ENCODE data around the gene DUS3L.

DUS3L gene

GRCh38 chr19:5762608-5763217 is 28.2 kb downstream of the DUS3L start:
- no peak for DNase-seq
- no peak overlapping the region for H3K4me2 ChIP-seq (ENCODE audit: low read length, poor library complexity, severe bottlenecking)
- H3K27me3 ChIP-seq (ENCODE audit: control insufficient read depth in 1 of 2, insufficient read depth in 1 of 2, low read length in 2 of 2), result peaks cover 0 to 4% of the 10 kb centered on the region in 2 experiments
- no peak overlapping the region for H2AK5ac ChIP-seq (ENCODE audit: low read length, severe bottlenecking)
- 84% methylated on average over 5 of the region's 5 CpGs for WGBS
- H3K79me1 ChIP-seq (replicated peaks; ENCODE audit: low read length, poor library complexity, severe bottlenecking), result no peaks in the 10 kb centered on the region
- no peak overlapping the region for H3K9ac ChIP-seq (ENCODE audit: low read length)
- no peak overlapping the region for H2BK12ac ChIP-seq (ENCODE audit: low read length in 2 of 2)
- no peak overlapping the region for H3K4ac ChIP-seq (ENCODE audit: low read depth in 1 of 2, low read length in 2 of 2)
- H2AFZ ChIP-seq (ENCODE audit: low read depth, low read length), result no peak overlapping the region
- H3K9me3 ChIP-seq (ENCODE audit: control insufficient read depth, low read length), result peaks cover 3% of the 10 kb centered on the region
- no peak overlapping the region for H2BK5ac ChIP-seq (ENCODE audit: low read depth, low read length, poor library complexity, severe bottlenecking)
- H4K91ac ChIP-seq (ENCODE audit: low read length), result no peak overlapping the region
- no peak overlapping the region for H3K4me3 ChIP-seq (ENCODE audit: insufficient read depth in 1 of 2, low read depth in 1 of 2, low read length in 2 of 2)
- H3K14ac ChIP-seq (ENCODE audit: low read length in 2 of 2), result no peak overlapping the region
- H3K23ac ChIP-seq (ENCODE audit: low read length in 2 of 2), result no peak overlapping the region
- no peak overlapping the region for H2BK15ac ChIP-seq (ENCODE audit: low read depth, poor library complexity, severe bottlenecking)
- no peak overlapping the region for H4K8ac ChIP-seq (ENCODE audit: low read length)
- no peaks in the 10 kb centered on the region for H3K36me3 ChIP-seq (ENCODE audit: control insufficient read depth in 1 of 2, insufficient read depth in 2 of 2, low read depth in 1 of 2, low read length in 2 of 2)
- H3K18ac ChIP-seq (ENCODE audit: low read depth in 1 of 2, low read length in 2 of 2), result no peak overlapping the region
- no peak overlapping the region for H3K27ac ChIP-seq (ENCODE audit: low read length, poor library complexity, severe bottlenecking)
- H2BK120ac ChIP-seq (ENCODE audit: low read depth, low read length), result no peak overlapping the region
- no peaks in the 10 kb centered on the region for H3K4me1 ChIP-seq (ENCODE audit: control insufficient read depth, insufficient read depth, low read depth, low read length)

GRCh38 chr19:5753743-5754142 is 37.2 kb downstream of the DUS3L start:
- Histone ChIP-seq H4K91ac (ENCODE audit: low read length) (no peak overlapping the region), H3K79me1 (replicated peaks; ENCODE audit: low read length, poor library complexity, severe bottlenecking) (no peaks in the 10 kb centered on the region), H3K9ac (ENCODE audit: low read length) (no peak overlapping the region), H3K36me3 (ENCODE audit: control insufficient read depth in 1 of 2, insufficient read depth in 2 of 2, low read depth in 1 of 2, low read length in 2 of 2) (no peaks in the 10 kb centered on the region), H2AK5ac (ENCODE audit: low read length, severe bottlenecking) (no peak overlapping the region), H3K27me3 (ENCODE audit: control insufficient read depth in 1 of 2, insufficient read depth in 1 of 2, low read length in 2 of 2) (peaks cover 0 to 17% of the 10 kb centered on the region in 2 experiments), H3K14ac (ENCODE audit: low read length in 2 of 2) (no peak overlapping the region), H4K8ac (ENCODE audit: low read length) (no peak overlapping the region), H2BK15ac (ENCODE audit: low read depth, poor library complexity, severe bottlenecking) (no peak overlapping the region), H3K4me1 (ENCODE audit: control insufficient read depth, insufficient read depth, low read depth, low read length) (peaks cover 1% of the 10 kb centered on the region), H2BK5ac (ENCODE audit: low read depth, low read length, poor library complexity, severe bottlenecking) (no peak overlapping the region), H2BK120ac (ENCODE audit: low read depth, low read length) (no peak overlapping the region), H3K4ac (ENCODE audit: low read depth in 1 of 2, low read length in 2 of 2) (no peak overlapping the region), H3K9me3 (ENCODE audit: control insufficient read depth, low read length) (no peaks in the 10 kb centered on the region), H3K4me2 (ENCODE audit: low read length, poor library complexity, severe bottlenecking) (no peak overlapping the region), H3K23ac (ENCODE audit: low read length in 2 of 2) (no peak overlapping the region), H2AFZ (ENCODE audit: low read depth, low read length) (no peak overlapping the region), H3K4me3 (ENCODE audit: insufficient read depth in 1 of 2, low read depth in 1 of 2, low read length in 2 of 2) (no peak overlapping the region), H2BK12ac (ENCODE audit: low read length in 2 of 2) (no peak overlapping the region), H3K27ac (ENCODE audit: low read length, poor library complexity, severe bottlenecking) (no peak overlapping the region), H3K18ac (ENCODE audit: low read depth in 1 of 2, low read length in 2 of 2) (no peak overlapping the region)
- WGBS, result 85% methylated on average over 6 of the region's 6 CpGs
- DNase-seq, result no peak

GRCh38 chr19:5751709-5752108 is 39.3 kb downstream of the DUS3L start:
- DNase-seq, result no peak
- H2BK15ac ChIP-seq (ENCODE audit: low read depth, poor library complexity, severe bottlenecking), result no peak overlapping the region
- 83% methylated on average over 6 of the region's 7 CpGs for WGBS
- no peak overlapping the region for H2BK5ac ChIP-seq (ENCODE audit: low read depth, low read length, poor library complexity, severe bottlenecking)
- no peak overlapping the region for H3K23ac ChIP-seq (ENCODE audit: low read length in 2 of 2)
- H3K4me1 ChIP-seq (ENCODE audit: control insufficient read depth, insufficient read depth, low read depth, low read length), result peaks cover 1% of the 10 kb centered on the region
- H3K27ac ChIP-seq (ENCODE audit: low read length, poor library complexity, severe bottlenecking), result no peak overlapping the region
- no peak overlapping the region for H2BK120ac ChIP-seq (ENCODE audit: low read depth, low read length)
- no peaks in the 10 kb centered on the region for H3K36me3 ChIP-seq (ENCODE audit: control insufficient read depth in 1 of 2, insufficient read depth in 2 of 2, low read depth in 1 of 2, low read length in 2 of 2)
- no peak overlapping the region for H2AK5ac ChIP-seq (ENCODE audit: low read length, severe bottlenecking)
- no peak overlapping the region for H4K8ac ChIP-seq (ENCODE audit: low read length)
- H2AFZ ChIP-seq (ENCODE audit: low read depth, low read length), result no peak overlapping the region
- no peaks in the 10 kb centered on the region for H3K9me3 ChIP-seq (ENCODE audit: control insufficient read depth, low read length)
- H3K18ac ChIP-seq (ENCODE audit: low read depth in 1 of 2, low read length in 2 of 2), result no peak overlapping the region
- H3K4me2 ChIP-seq (ENCODE audit: low read length, poor library complexity, severe bottlenecking), result no peak overlapping the region
- no peak overlapping the region for H3K9ac ChIP-seq (ENCODE audit: low read length)
- H3K4ac ChIP-seq (ENCODE audit: low read depth in 1 of 2, low read length in 2 of 2), result no peak overlapping the region
- H3K79me1 ChIP-seq (replicated peaks; ENCODE audit: low read length, poor library complexity, severe bottlenecking), result no peaks in the 10 kb centered on the region
- no peak overlapping the region for H2BK12ac ChIP-seq (ENCODE audit: low read length in 2 of 2)
- no peak overlapping the region for H3K4me3 ChIP-seq (ENCODE audit: insufficient read depth in 1 of 2, low read depth in 1 of 2, low read length in 2 of 2)
- H4K91ac ChIP-seq (ENCODE audit: low read length), result no peak overlapping the region
- H3K14ac ChIP-seq (ENCODE audit: low read length in 2 of 2), result no peak overlapping the region
- peaks cover 0 to 22% of the 10 kb centered on the region in 2 experiments for H3K27me3 ChIP-seq (ENCODE audit: control insufficient read depth in 1 of 2, insufficient read depth in 1 of 2, low read length in 2 of 2)

- no peak overlapping the region for H3K23ac ChIP-seq (ENCODE audit: low read length in 2 of 2)
- no peak overlapping the region for H3K4ac ChIP-seq (ENCODE audit: low read depth in 1 of 2, low read length in 2 of 2)
- H3K4me1 ChIP-seq (ENCODE audit: control insufficient read depth, insufficient read depth, low read depth, low read length), result peaks cover 2% of the 10 kb centered on the region
- no peak overlapping the region for H3K27ac ChIP-seq (ENCODE audit: low read length, poor library complexity, severe bottlenecking)
- 100% methylated on average over 2 of the region's 5 CpGs for WGBS
- H3K36me3 ChIP-seq (ENCODE audit: control insufficient read depth in 1 of 2, insufficient read depth in 2 of 2, low read depth in 1 of 2, low read length in 2 of 2), result no peaks in the 10 kb centered on the region
- no peak overlapping the region for H3K9ac ChIP-seq (ENCODE audit: low read length)
- no peak overlapping the region for H4K91ac ChIP-seq (ENCODE audit: low read length)
- H3K9me3 ChIP-seq (ENCODE audit: control insufficient read depth, low read length), result no peaks in the 10 kb centered on the region
- no peak overlapping the region for H2AFZ ChIP-seq (ENCODE audit: low read depth, low read length)
- H3K4me2 ChIP-seq (ENCODE audit: low read length, poor library complexity, severe bottlenecking), result no peak overlapping the region
- H2BK120ac ChIP-seq (ENCODE audit: low read depth, low read length), result no peak overlapping the region
- no peak overlapping the region for H2AK5ac ChIP-seq (ENCODE audit: low read length, severe bottlenecking)
- no peak overlapping the region for H3K4me3 ChIP-seq (ENCODE audit: insufficient read depth in 1 of 2, low read depth in 1 of 2, low read length in 2 of 2)
- H2BK5ac ChIP-seq (ENCODE audit: low read depth, low read length, poor library complexity, severe bottlenecking), result no peak overlapping the region
- H4K8ac ChIP-seq (ENCODE audit: low read length), result no peak overlapping the region
- H3K14ac ChIP-seq (ENCODE audit: low read length in 2 of 2), result no peak overlapping the region
- no peak overlapping the region for H2BK12ac ChIP-seq (ENCODE audit: low read length in 2 of 2)
- DNase-seq, result no peak
- H3K18ac ChIP-seq (ENCODE audit: low read depth in 1 of 2, low read length in 2 of 2), result no peak overlapping the region
- H3K79me1 ChIP-seq (replicated peaks; ENCODE audit: low read length, poor library complexity, severe bottlenecking), result no peaks in the 10 kb centered on the region
- no peak overlapping the region for H2BK15ac ChIP-seq (ENCODE audit: low read depth, poor library complexity, severe bottlenecking)
- peaks cover 5 to 30% of the 10 kb centered on the region in 2 experiments for H3K27me3 ChIP-seq (ENCODE audit: control insufficient read depth in 1 of 2, insufficient read depth in 1 of 2, low read length in 2 of 2)
These were observed 41.5 kb downstream of the DUS3L start for GRCh38 chr19:5749505-5749904.
